ENCODE measurements around the gene FAM81A. TPM values are rescaled to one million over a fixed set of nuclear protein-coding genes. Genes with fewer than 3 reads are reported as not detected.
"Not testable (repeated sequence)": the region's sequence is repeated elsewhere in the genome, so short reads cannot be mapped to it uniquely, and the experiment has no call there.

The FAM81A gene
- total RNA-seq, 1 experiment from 2014 or later = 4.9 TPM

GRCh38 chr15:59485036-59485435 is 47.0 kb downstream of the FAM81A start:
- no peak for DNase-seq (ENCODE audit: low read depth)

- not testable (repeated sequence) for DNase-seq (ENCODE audit: low read depth)
Measured at GRCh38 chr15:59489485-59489884, 51.5 kb downstream of the FAM81A start.

- DNase-seq (ENCODE audit: low read depth) = no peak
Measured at GRCh38 chr15:59491062-59491461, 53.1 kb downstream of the FAM81A start.

- DNase-seq (ENCODE audit: low read depth) = peak; percentile 74
Measured at GRCh38 chr15:59492389-59493377, 54.7 kb downstream of the FAM81A start.

- DNase-seq (ENCODE audit: low read depth) = peak; percentile 71
Measured at GRCh38 chr15:59501597-59501996, 63.6 kb downstream of the FAM81A start.

- DNase-seq (ENCODE audit: low read depth) = no peak
Measured at GRCh38 chr15:59515190-59515589, 77.2 kb downstream of the FAM81A start.

GRCh38 chr15:59516655-59517461 is 78.9 kb downstream of the FAM81A start:
- DNase-seq (ENCODE audit: low read depth) = no peak

GRCh38 chr15:59519329-59519728 is 81.3 kb downstream of the FAM81A start:
- no peak for DNase-seq (ENCODE audit: low read depth)

- no peak for DNase-seq (ENCODE audit: low read depth)
Measured at GRCh38 chr15:59521443-59521842, 83.5 kb downstream of the FAM81A start.

GRCh38 chr15:59522988-59523461 is 85.0 kb downstream of the FAM81A start:
- DNase-seq (ENCODE audit: low read depth) = no peak

GRCh38 chr15:59523702-59524101 is 85.7 kb downstream of the FAM81A start:
- no peak for DNase-seq (ENCODE audit: low read depth)

GRCh38 chr15:59524331-59524731 is 86.3 kb downstream of the FAM81A start:
- no peak for DNase-seq (ENCODE audit: low read depth)

GRCh38 chr15:59526466-59526865 is 88.5 kb downstream of the FAM81A start:
- not testable (repeated sequence) for DNase-seq (ENCODE audit: low read depth)

GRCh38 chr15:59528429-59528828 is 90.4 kb downstream of the FAM81A start:
- DNase-seq (ENCODE audit: low read depth) = no peak

- peak; percentile 86 for DNase-seq (ENCODE audit: low read depth)
Measured at GRCh38 chr15:59528961-59529402, 91.0 kb downstream of the FAM81A start.

GRCh38 chr15:59531066-59531675 is 93.2 kb downstream of the FAM81A start:
- no peak for DNase-seq (ENCODE audit: low read depth)

GRCh38 chr15:59532770-59533379 is 94.9 kb downstream of the FAM81A start:
- peak; percentile 35 for DNase-seq (ENCODE audit: low read depth)

- no peak for DNase-seq (ENCODE audit: low read depth)
Measured at GRCh38 chr15:59536553-59536952, 98.6 kb downstream of the FAM81A start.

- DNase-seq (ENCODE audit: low read depth) = no peak
Measured at GRCh38 chr15:59537403-59537802, 99.4 kb downstream of the FAM81A start.

GRCh38 chr15:59538494-59538893 is 100.5 kb downstream of the FAM81A start:
- DNase-seq (ENCODE audit: low read depth) = no peak

- DNase-seq (ENCODE audit: low read depth) = no peak
Measured at GRCh38 chr15:59539799-59540198, 101.8 kb downstream of the FAM81A start.

Measured in RPMI7951 (cell line).